ENCODE results near the gene RYR2.

DNA sequence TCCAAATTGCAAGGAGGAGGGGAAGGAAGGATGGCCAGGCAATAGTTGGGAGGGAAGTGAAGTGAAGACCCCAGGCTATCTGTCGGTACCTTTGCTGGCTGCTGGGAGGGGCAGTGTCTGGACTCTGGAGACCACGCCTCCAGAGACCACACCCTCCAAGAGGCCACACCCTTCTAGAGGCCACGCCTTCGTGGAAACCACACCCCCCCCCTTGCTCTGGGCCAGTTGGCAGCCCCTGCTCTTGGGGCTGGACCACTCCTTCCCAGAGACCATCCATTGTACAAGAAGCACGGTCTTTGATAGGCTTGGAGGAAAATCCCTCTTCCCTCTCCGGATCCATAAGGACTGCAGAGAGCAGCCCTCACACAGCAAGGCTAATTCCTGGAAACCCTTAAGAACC is 73.1 kb downstream of the RYR2 start:
- TF ChIP-seq, protein P1, sequence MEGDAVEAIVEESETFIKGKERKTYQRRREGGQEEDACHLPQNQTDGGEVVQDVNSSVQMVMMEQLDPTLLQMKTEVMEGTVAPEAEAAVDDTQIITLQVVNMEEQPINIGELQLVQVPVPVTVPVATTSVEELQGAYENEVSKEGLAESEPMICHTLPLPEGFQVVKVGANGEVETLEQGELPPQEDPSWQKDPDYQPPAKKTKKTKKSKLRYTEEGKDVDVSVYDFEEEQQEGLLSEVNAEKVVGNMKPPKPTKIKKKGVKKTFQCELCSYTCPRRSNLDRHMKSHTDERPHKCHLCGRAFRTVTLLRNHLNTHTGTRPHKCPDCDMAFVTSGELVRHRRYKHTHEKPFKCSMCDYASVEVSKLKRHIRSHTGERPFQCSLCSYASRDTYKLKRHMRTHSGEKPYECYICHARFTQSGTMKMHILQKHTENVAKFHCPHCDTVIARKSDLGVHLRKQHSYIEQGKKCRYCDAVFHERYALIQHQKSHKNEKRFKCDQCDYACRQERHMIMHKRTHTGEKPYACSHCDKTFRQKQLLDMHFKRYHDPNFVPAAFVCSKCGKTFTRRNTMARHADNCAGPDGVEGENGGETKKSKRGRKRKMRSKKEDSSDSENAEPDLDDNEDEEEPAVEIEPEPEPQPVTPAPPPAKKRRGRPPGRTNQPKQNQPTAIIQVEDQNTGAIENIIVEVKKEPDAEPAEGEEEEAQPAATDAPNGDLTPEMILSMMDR (IDR thresholded peaks at IDR 0.05; ENCODE audit: control extremely low read depth in 1 of 3, insufficient read depth in 1 of 3, low read depth in 1 of 3, low read length in 3 of 3), result no peak
- no peak for TF ChIP-seq TAF7 (optimal IDR thresholded peaks at IDR 0.05; ENCODE audit: borderline replicate concordance, low read depth, low read length)
- no peak for TF ChIP-seq SP1 (IDR thresholded peaks at IDR 0.05; ENCODE audit: low read depth, low read length)
